ENCODE measurements around the gene ARID5A. TPM values are rescaled to one million over a fixed set of nuclear protein-coding genes. Genes with fewer than 3 reads are reported as not detected.

The ARID5A gene
- total RNA-seq, 1 experiment from 2014 or later, result 9.3 TPM

GRCh38 chr2:96526615-96527285 lies 9.8 kb upstream of the ARID5A start:
- H3K4me1 Mint-ChIP-seq (ENCODE audit: low read depth, unreplicated experiment), result no peaks in the 10 kb centered on the region
- no TSS peak for BruUV-seq (replicated peaks)
- H3K27ac Mint-ChIP-seq (ENCODE audit: unreplicated experiment), result no peak overlapping the region
- DNase-seq, result no peak
- TF ChIP-seq, protein P1, sequence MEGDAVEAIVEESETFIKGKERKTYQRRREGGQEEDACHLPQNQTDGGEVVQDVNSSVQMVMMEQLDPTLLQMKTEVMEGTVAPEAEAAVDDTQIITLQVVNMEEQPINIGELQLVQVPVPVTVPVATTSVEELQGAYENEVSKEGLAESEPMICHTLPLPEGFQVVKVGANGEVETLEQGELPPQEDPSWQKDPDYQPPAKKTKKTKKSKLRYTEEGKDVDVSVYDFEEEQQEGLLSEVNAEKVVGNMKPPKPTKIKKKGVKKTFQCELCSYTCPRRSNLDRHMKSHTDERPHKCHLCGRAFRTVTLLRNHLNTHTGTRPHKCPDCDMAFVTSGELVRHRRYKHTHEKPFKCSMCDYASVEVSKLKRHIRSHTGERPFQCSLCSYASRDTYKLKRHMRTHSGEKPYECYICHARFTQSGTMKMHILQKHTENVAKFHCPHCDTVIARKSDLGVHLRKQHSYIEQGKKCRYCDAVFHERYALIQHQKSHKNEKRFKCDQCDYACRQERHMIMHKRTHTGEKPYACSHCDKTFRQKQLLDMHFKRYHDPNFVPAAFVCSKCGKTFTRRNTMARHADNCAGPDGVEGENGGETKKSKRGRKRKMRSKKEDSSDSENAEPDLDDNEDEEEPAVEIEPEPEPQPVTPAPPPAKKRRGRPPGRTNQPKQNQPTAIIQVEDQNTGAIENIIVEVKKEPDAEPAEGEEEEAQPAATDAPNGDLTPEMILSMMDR (IDR thresholded peaks at IDR 0.05; ENCODE audit: unreplicated experiment), result no peak
- H3K9me3 Mint-ChIP-seq (ENCODE audit: low read depth, unreplicated experiment), result no peaks in the 10 kb centered on the region
- no peak overlapping the region for H3K4me3 Mint-ChIP-seq (ENCODE audit: low read depth, unreplicated experiment)
- H3K27me3 Mint-ChIP-seq (ENCODE audit: unreplicated experiment), result peaks cover 41% of the 10 kb centered on the region
- CTCF ChIA-PET, result no interaction called here
- H3K36me3 Mint-ChIP-seq (ENCODE audit: insufficient read depth, unreplicated experiment), result no peaks in the 10 kb centered on the region
- intact Hi-C loops (cut with micrococcal nuclease; ENCODE audit: unreplicated experiment), result no loop called here

DNA sequence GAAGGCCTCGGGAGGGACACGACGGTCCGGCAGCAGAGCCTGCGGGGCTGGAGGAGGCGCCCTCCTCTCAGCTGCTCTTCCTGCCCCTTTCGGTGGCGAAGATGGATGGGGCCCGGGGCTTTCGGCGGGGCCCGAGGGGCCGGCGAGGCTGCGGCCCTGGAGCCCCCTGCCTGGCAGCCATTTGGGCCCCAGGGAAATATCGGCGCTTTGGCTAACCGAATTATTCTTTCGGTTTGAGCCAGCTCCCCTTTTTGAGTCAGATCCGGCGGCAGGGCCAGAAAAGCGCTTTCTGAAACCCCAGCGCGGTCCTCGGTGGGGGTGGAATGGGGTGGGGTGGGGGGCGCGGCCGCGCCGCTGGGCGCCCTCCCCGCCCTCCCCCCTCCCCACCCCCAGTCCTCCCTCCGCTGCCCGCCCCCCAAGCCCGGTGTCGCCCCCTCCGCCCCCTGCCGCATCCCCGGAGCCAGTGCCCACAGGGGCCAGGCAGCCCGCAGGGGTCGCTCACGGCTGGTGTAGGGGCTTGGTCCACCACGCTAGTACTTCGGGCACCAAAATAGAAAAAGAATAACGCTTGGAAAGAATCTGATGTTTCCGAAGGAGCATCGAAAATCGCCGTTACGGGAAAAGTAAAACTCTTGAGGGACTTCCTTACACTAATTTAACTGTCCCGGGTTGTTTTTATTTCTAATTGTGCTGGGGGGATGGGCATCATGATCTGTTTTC lies 9.1 kb upstream of the ARID5A start:
- H3K27ac Mint-ChIP-seq (ENCODE audit: unreplicated experiment), result no peak overlapping the region
- peaks cover 7% of the 10 kb centered on the region for H3K36me3 Mint-ChIP-seq (ENCODE audit: insufficient read depth, unreplicated experiment)
- H3K4me1 Mint-ChIP-seq (ENCODE audit: low read depth, unreplicated experiment), result no peaks in the 10 kb centered on the region
- TF ChIP-seq, protein P1 (IDR thresholded peaks at IDR 0.05; ENCODE audit: unreplicated experiment), result no peak
- H3K9me3 Mint-ChIP-seq (ENCODE audit: low read depth, unreplicated experiment), result no peaks in the 10 kb centered on the region
- DNase-seq, result no peak
- H3K4me3 Mint-ChIP-seq (ENCODE audit: low read depth, unreplicated experiment), result no peak overlapping the region
- intact Hi-C loops (cut with micrococcal nuclease; ENCODE audit: unreplicated experiment), result no loop called here
- no TSS peak for BruUV-seq (replicated peaks)
- CTCF ChIA-PET, result no interaction called here
- peaks cover 36% of the 10 kb centered on the region for H3K27me3 Mint-ChIP-seq (ENCODE audit: unreplicated experiment)

DNA sequence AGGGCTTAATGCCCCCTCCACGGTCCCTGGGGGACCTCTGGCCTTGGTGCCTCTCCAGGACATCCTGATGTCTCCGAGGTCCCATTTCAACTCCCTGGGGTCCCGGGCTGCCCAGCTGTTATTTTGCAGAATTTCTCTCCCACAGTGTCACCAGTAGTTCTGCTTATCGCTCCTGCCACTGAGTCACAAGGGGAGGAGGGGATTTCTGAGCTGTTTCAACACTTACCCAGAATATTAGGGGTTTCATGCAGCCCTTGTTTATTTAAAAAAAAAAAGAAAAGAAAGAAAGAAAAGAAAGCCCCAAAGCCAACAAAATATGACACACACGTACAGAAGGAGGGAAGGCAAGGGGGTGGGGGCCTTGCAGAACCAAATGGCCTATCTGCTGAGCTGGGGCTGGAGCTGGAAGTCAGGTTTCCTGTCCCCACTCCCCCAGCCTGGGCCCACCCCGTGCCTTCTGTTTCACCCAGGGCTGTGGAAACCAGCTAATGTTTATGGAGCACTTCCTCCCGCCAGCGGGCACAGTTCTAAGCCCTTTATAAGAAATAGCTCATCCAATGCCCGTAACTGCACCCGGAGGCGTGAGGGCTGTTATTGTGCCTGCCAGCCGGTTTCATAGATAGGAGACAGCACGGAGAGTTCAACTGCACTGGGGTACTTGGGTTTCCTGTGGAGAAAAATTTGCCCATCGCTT lies 8.4 kb upstream of the ARID5A start:
- H3K4me3 Mint-ChIP-seq (ENCODE audit: low read depth, unreplicated experiment), result no peak overlapping the region
- peaks cover 7% of the 10 kb centered on the region for H3K36me3 Mint-ChIP-seq (ENCODE audit: insufficient read depth, unreplicated experiment)
- CTCF ChIA-PET, result no interaction called here
- H3K4me1 Mint-ChIP-seq (ENCODE audit: low read depth, unreplicated experiment), result no peaks in the 10 kb centered on the region
- H3K9me3 Mint-ChIP-seq (ENCODE audit: low read depth, unreplicated experiment), result no peaks in the 10 kb centered on the region
- no peak for DNase-seq
- TF ChIP-seq, protein P1 (IDR thresholded peaks at IDR 0.05; ENCODE audit: unreplicated experiment), result no peak
- intact Hi-C loops (cut with micrococcal nuclease; ENCODE audit: unreplicated experiment), result no loop called here
- no TSS peak for BruUV-seq (replicated peaks)
- H3K27me3 Mint-ChIP-seq (ENCODE audit: unreplicated experiment), result peaks cover 29% of the 10 kb centered on the region
- no peak overlapping the region for H3K27ac Mint-ChIP-seq (ENCODE audit: unreplicated experiment)

GRCh38 chr2:96528700-96529375 lies 7.7 kb upstream of the ARID5A start:
- no peaks in the 10 kb centered on the region for H3K4me1 Mint-ChIP-seq (ENCODE audit: low read depth, unreplicated experiment)
- intact Hi-C loops (cut with micrococcal nuclease; ENCODE audit: unreplicated experiment), result no loop called here
- no peak overlapping the region for H3K27ac Mint-ChIP-seq (ENCODE audit: unreplicated experiment)
- peaks cover 22% of the 10 kb centered on the region for H3K27me3 Mint-ChIP-seq (ENCODE audit: unreplicated experiment)
- CTCF ChIA-PET, result no interaction called here
- H3K4me3 Mint-ChIP-seq (ENCODE audit: low read depth, unreplicated experiment), result no peak overlapping the region
- no peaks in the 10 kb centered on the region for H3K9me3 Mint-ChIP-seq (ENCODE audit: low read depth, unreplicated experiment)
- TF ChIP-seq, protein P1 (IDR thresholded peaks at IDR 0.05; ENCODE audit: unreplicated experiment), result no peak
- peaks cover 7% of the 10 kb centered on the region for H3K36me3 Mint-ChIP-seq (ENCODE audit: insufficient read depth, unreplicated experiment)
- BruUV-seq (replicated peaks), result no TSS peak
- DNase-seq, result no peak

Data from Calu3 (cell line).